A673 (cell line): Measurements from ENCODE around the gene MTHFD2.

Experiments
- CTCF ChIP-seq: fragments of 300-800, 200-600 bp; sonication (generic); conservative IDR thresholded peaks from 2 replicates; pipeline ENCODE4 v1.5.1; 2017; ENCODE audit warnings: low read depth, mild to moderate bottlenecking, antibody characterized with exemption, low read length, moderate library complexity, mixed read lengths
- EZH2 ChIP-seq: fragments of 200-600 bp; sonication (generic); IDR thresholded peaks from 2 replicates; pipeline ENCODE4 v1.6.1; 2017; ENCODE audit warnings: borderline replicate concordance, low read depth, mild to moderate bottlenecking, mixed read lengths, antibody characterized with exemption, low read length; ENCODE audit not compliant: poor library complexity, severe bottlenecking

DNA sequence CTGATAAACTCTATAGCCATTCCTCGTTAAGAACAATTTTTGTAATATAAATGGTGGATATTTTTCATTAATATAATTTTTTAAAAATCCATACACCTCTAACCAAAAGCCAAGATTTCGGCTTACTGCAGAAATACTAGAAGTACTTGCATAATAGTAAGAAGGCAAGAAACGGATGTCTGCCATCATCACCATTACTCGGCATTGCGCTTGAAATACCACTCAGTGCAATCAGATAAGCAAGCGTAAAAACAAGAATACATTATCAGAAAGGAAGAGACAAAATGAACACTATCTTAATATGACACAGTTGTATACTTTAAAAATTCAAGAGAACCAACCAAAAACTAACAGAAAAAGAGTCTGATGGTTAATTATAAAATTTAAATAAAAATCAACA lies 35.5 kb upstream of the MTHFD2 start:
- TF ChIP-seq CTCF = no peak
- no peak for TF ChIP-seq EZH2
